Keratinocyte (primary cell): ENCODE results near the gene CAND2. TPM values are rescaled to one million over a fixed set of nuclear protein-coding genes. Genes with fewer than 3 reads are reported as not detected.
"Not testable (repeated sequence)": the region's sequence is repeated elsewhere in the genome, so short reads cannot be mapped to it uniquely, and the experiment has no call there.

Experiments used
- DNase-seq: peaks from one replicate; pipeline ENCODE4 v3.0.0-alpha.2; 2011; ENCODE audit warnings: low read depth, missing footprints, low spot score
- FAIRE-seq: peaks from 2 replicates; lab custom pipeline; 2011; peaks lifted over from hg19 to GRCh38; lab: Jason Lieb, UNC
- H2AFZ ChIP-seq: 2 replicates; pipeline ENCODE4 v1.6.0; 2012; ENCODE audit warnings: low read length, control low read depth, inconsistent platforms; ENCODE audit not compliant: control insufficient read depth
- H3K27ac ChIP-seq: 2 replicates; pipeline ENCODE4 v1.5.1; 2011; ENCODE audit warnings: low read length; ENCODE audit not compliant: control insufficient read depth, insufficient read depth
- H3K27me3 ChIP-seq: 3 replicates; pipeline ENCODE4 v1.6.0; 2011; ENCODE audit warnings: low read length; ENCODE audit not compliant: control insufficient read depth, insufficient read depth; ENCODE audit errors: extremely low read depth
- H3K36me3 ChIP-seq, 2 experiments: 2 replicates in 1 of 2; 3 replicates in 1 of 2; pipeline ENCODE4 v1.5.1; 2011; ENCODE audit warnings: low read length in 2 of 2, mild to moderate bottlenecking in 1 of 2; ENCODE audit not compliant: control insufficient read depth in 2 of 2, insufficient read depth in 2 of 2; ENCODE audit errors: extremely low read depth in 1 of 2
- H3K4me1 ChIP-seq: 3 replicates; pipeline ENCODE4 v1.5.1; 2011; ENCODE audit warnings: low read length; ENCODE audit not compliant: control insufficient read depth, insufficient read depth; ENCODE audit errors: extremely low read depth
- H3K4me2 ChIP-seq: 3 replicates; pipeline ENCODE4 v1.6.0; 2011; ENCODE audit warnings: low read depth, low read length; ENCODE audit not compliant: control insufficient read depth, insufficient read depth; ENCODE audit errors: extremely low read depth
- H3K4me3 ChIP-seq, 3 experiments: fragments of 200-600 bp in 1 of 3; sonication (generic) in 1 of 3; 2 replicates in 2 of 3; 3 replicates in 1 of 3; pipeline ENCODE4 v1.5.1; 2011 to 2016; ENCODE audit warnings: low read length in 3 of 3, mild to moderate bottlenecking in 3 of 3, control low read depth in 2 of 3, inconsistent platforms in 1 of 3, low read depth in 1 of 3, mixed read lengths in 1 of 3, mixed run types in 1 of 3, moderate library complexity in 1 of 3; ENCODE audit not compliant: control insufficient read depth in 2 of 3, insufficient read depth in 2 of 3; ENCODE audit errors: extremely low read depth in 1 of 3
- H3K79me2 ChIP-seq: 2 replicates; pipeline ENCODE4 v1.6.0; 2012; ENCODE audit warnings: low read length; ENCODE audit not compliant: control insufficient read depth, insufficient read depth
- H3K9ac ChIP-seq: 3 replicates; pipeline ENCODE4 v1.6.0; 2011; ENCODE audit warnings: low read length; ENCODE audit not compliant: control insufficient read depth, insufficient read depth; ENCODE audit errors: extremely low read depth
- H3K9me1 ChIP-seq: 3 replicates; pipeline ENCODE4 v1.6.0; 2011; ENCODE audit warnings: low read length; ENCODE audit not compliant: control insufficient read depth, insufficient read depth; ENCODE audit errors: extremely low read depth
- H3K9me3 ChIP-seq: 2 replicates; pipeline ENCODE4 v1.5.1; 2012; ENCODE audit warnings: low read depth, low read length; ENCODE audit not compliant: control insufficient read depth
- H4K20me1 ChIP-seq: 3 replicates; pipeline ENCODE4 v1.6.0; 2011; ENCODE audit warnings: low read length; ENCODE audit not compliant: control insufficient read depth, insufficient read depth; ENCODE audit errors: extremely low read depth
- EZH2 ChIP-seq: IDR thresholded peaks from one replicate; pipeline ENCODE4 v1.6.1; 2012; ENCODE audit warnings: inconsistent platforms, mild to moderate bottlenecking, low read length, moderate library complexity
- dilution Hi-C: fragments of 300-500 bp; cut with MboI; formaldehyde crosslinking; loops from one replicate; pipeline ENCODE4 v1.7.0; 2020; ENCODE audit warnings: low sequenced_read_pairs; ENCODE audit not compliant: extremely low pct_ligation_motif_present
- polyA plus RNA-seq, 5 experiments: library from polyadenylated mRNA; depleted of rRNA in 3 of 5; stranded (reverse) in 3 of 5; stranded (forward) in 1 of 5; unstranded in 1 of 5; fragments of >200 nt; gene quantifications; 1 replicate in 1 of 5; 2 replicates in 3 of 5; 3 replicates in 1 of 5; pipeline versions ENCODE4 v1.2.1 to v1.2.3, GENCODE V29; 2011 to 2012; ENCODE audit warnings: missing spikeins in 2 of 5, low read depth in 1 of 5, low replicate concordance in 1 of 5
- TF ChIP-seq, protein P1 (sequence below), 3 experiments: IDR thresholded peaks in 1 of 3; conservative IDR thresholded peaks in 1 of 3; optimal IDR thresholded peaks in 1 of 3; 2 replicates in 2 of 3; 3 replicates in 1 of 3; pipeline versions ENCODE3 to v1.5.1; 2011; ENCODE audit warnings: low read length in 3 of 3, mild to moderate bottlenecking in 3 of 3, moderate library complexity in 2 of 3, control low read depth in 1 of 3, inconsistent platforms in 1 of 3; ENCODE audit not compliant: insufficient read depth in 2 of 3; ENCODE audit errors: extremely low read depth in 1 of 3

The CAND2 gene
- polyA plus RNA-seq, 1 donor (not counting 4 experiments of a cell fraction or from before 2014, with no cell fraction given): 0.05 TPM

GRCh38 chr3:12845811-12846210 is 49.3 kb downstream of the CAND2 start:
- H3K9me1 ChIP-seq: no peaks in the 10 kb centered on the region
- FAIRE-seq: no peak
- H3K27ac ChIP-seq: no peak overlapping the region
- no peak overlapping the region for H3K9ac ChIP-seq
- H3K4me2 ChIP-seq: no peak overlapping the region
- no peak overlapping the region for H3K4me3 ChIP-seq
- no peak overlapping the region for H2AFZ ChIP-seq
- peaks cover 0 to under 1% of the 10 kb centered on the region in 2 experiments for H3K36me3 ChIP-seq
- H4K20me1 ChIP-seq: no peaks in the 10 kb centered on the region
- H3K9me3 ChIP-seq: no peaks in the 10 kb centered on the region
- H3K4me1 ChIP-seq: peaks cover 13% of the 10 kb centered on the region
- H3K79me2 ChIP-seq: peaks cover 5% of the 10 kb centered on the region
- DNase-seq: no peak
- dilution Hi-C loops: no loop called here
- TF ChIP-seq EZH2: no peak
- TF ChIP-seq, protein P1, sequence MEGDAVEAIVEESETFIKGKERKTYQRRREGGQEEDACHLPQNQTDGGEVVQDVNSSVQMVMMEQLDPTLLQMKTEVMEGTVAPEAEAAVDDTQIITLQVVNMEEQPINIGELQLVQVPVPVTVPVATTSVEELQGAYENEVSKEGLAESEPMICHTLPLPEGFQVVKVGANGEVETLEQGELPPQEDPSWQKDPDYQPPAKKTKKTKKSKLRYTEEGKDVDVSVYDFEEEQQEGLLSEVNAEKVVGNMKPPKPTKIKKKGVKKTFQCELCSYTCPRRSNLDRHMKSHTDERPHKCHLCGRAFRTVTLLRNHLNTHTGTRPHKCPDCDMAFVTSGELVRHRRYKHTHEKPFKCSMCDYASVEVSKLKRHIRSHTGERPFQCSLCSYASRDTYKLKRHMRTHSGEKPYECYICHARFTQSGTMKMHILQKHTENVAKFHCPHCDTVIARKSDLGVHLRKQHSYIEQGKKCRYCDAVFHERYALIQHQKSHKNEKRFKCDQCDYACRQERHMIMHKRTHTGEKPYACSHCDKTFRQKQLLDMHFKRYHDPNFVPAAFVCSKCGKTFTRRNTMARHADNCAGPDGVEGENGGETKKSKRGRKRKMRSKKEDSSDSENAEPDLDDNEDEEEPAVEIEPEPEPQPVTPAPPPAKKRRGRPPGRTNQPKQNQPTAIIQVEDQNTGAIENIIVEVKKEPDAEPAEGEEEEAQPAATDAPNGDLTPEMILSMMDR (optimal IDR thresholded peaks at IDR 0.05 in 1 of 3, IDR thresholded peaks at IDR 0.05 in 1 of 3, conservative IDR thresholded peaks at IDR 0.05 in 1 of 3; ENCODE audit: extremely low read depth in 1 of 3, insufficient read depth in 2 of 3, low read length in 3 of 3): no peak
- H3K27me3 ChIP-seq: no peaks in the 10 kb centered on the region

DNA sequence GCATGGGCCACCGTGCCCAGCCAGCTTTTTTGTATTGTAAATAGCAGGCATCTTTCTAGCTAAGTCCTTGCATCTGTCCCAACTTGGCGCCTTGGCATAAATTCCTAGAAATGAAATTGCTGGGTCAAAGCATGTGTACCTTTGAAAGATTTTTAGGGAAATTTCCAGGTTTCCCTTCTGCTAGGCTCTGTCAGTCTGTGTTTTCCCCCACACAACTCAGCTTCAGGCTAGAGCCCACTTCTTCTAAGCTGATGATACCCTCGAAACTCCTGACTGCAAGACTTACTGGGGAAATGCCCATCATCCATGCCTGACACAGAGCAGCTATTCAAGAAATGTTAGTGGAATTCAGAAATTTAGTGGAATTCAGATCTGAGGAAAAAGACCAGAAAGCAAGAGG is 55.7 kb downstream of the CAND2 start:
- no peaks in the 10 kb centered on the region for H3K36me3 ChIP-seq
- dilution Hi-C loops: no loop called here
- no peak for DNase-seq

DNA sequence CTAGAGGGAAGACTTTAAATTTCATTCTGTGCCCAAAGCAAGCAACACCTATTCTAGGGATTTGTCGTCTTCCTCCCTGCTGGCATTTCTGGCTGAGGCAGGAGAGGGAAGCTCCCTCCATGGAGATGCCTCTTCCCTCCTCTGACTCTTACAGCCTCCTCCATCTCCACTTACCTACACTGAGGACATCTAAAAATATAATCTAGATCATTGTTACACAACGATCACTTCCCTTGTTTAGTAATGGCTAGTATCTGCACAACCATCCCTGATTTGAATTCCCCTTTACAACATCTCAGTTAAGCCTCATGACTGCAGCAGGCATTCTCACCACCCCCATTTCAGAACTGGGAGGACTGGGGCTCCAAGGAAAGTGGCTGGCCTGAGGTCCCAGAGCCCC is 57.4 kb downstream of the CAND2 start:
- H3K27me3 ChIP-seq, H3K36me3 ChIP-seq, DNase-seq, H3K79me2 ChIP-seq, H2AFZ ChIP-seq, H3K4me1 ChIP-seq, dilution Hi-C loops, H3K27ac ChIP-seq, H4K20me1 ChIP-seq, H3K4me3 ChIP-seq, H3K9ac ChIP-seq, FAIRE-seq, H3K4me2 ChIP-seq, H3K9me1 ChIP-seq, H3K9me3 ChIP-seq: not testable (repeated sequence)

More for the DNA sequence above, 55.7 kb downstream of the CAND2 start:
- TF ChIP-seq, protein P1 (optimal IDR thresholded peaks at IDR 0.05 in 1 of 3, IDR thresholded peaks at IDR 0.05 in 1 of 3, conservative IDR thresholded peaks at IDR 0.05 in 1 of 3; ENCODE audit: extremely low read depth in 1 of 3, insufficient read depth in 2 of 3, low read length in 3 of 3): no peak
- TF ChIP-seq EZH2: no peak
- H3K9me1 ChIP-seq: no peaks in the 10 kb centered on the region
- H3K4me1 ChIP-seq: peaks cover 5% of the 10 kb centered on the region
- H3K4me2 ChIP-seq: no peak overlapping the region
- H3K27me3 ChIP-seq: peaks cover 4% of the 10 kb centered on the region
- no peaks in the 10 kb centered on the region for H3K79me2 ChIP-seq
- no peak overlapping the region for H3K4me3 ChIP-seq
- no peak overlapping the region for H3K27ac ChIP-seq
- no peaks in the 10 kb centered on the region for H4K20me1 ChIP-seq
- FAIRE-seq: no peak
- no peak overlapping the region for H3K9ac ChIP-seq
- no peaks in the 10 kb centered on the region for H3K9me3 ChIP-seq
- H2AFZ ChIP-seq: no peak overlapping the region
